ENCODE results near the gene USP27X.

Gene USP27X

GRCh38 chrX:49860867-49861535 lies 18.3 kb upstream of the USP27X start:
- in situ Hi-C loops (cut with HindIII; ENCODE audit: low sequenced_read_pairs) = no loop called here
- no peak overlapping the region for H3K4me3 ChIP-seq (ENCODE audit: low read depth, low read length)
- no peak for TF ChIP-seq CTCF (IDR thresholded peaks at IDR 0.05; ENCODE audit: low read depth, low read length, missing control alignments)
- no peak for DNase-seq (ENCODE audit: low read depth)

GRCh38 chrX:49862093-49862492 lies 17.2 kb upstream of the USP27X start:
- no peak for DNase-seq (ENCODE audit: low read depth)
- TF ChIP-seq CTCF (IDR thresholded peaks at IDR 0.05; ENCODE audit: low read depth, low read length, missing control alignments) = no peak
- H3K4me3 ChIP-seq (ENCODE audit: low read depth, low read length) = no peak overlapping the region
- in situ Hi-C loops (cut with HindIII; ENCODE audit: low sequenced_read_pairs) = no loop called here

GRCh38 chrX:49868739-49869138 lies 10.5 kb upstream of the USP27X start:
- in situ Hi-C loops (cut with HindIII; ENCODE audit: low sequenced_read_pairs) = no loop called here
- no peak for DNase-seq (ENCODE audit: low read depth)
- H3K4me3 ChIP-seq (ENCODE audit: low read depth, low read length) = no peak overlapping the region
- no peak for TF ChIP-seq CTCF (IDR thresholded peaks at IDR 0.05; ENCODE audit: low read depth, low read length, missing control alignments)

- no peak for DNase-seq (ENCODE audit: low read depth)
- no peak overlapping the region for H3K4me3 ChIP-seq (ENCODE audit: low read depth, low read length)
- peak; percentile 43 for TF ChIP-seq CTCF (IDR thresholded peaks at IDR 0.05; ENCODE audit: low read depth, low read length, missing control alignments)
- in situ Hi-C loops (cut with HindIII; ENCODE audit: low sequenced_read_pairs) = no loop called here
These were observed 2.5 kb upstream of the USP27X start for GRCh38 chrX:49876750-49877149.

GRCh38 chrX:49877397-49878101 lies 1.7 kb upstream of the USP27X start:
- H3K4me3 ChIP-seq (ENCODE audit: low read depth, low read length) = no peak overlapping the region
- TF ChIP-seq CTCF (IDR thresholded peaks at IDR 0.05; ENCODE audit: low read depth, low read length, missing control alignments) = no peak
- in situ Hi-C loops (cut with HindIII; ENCODE audit: low sequenced_read_pairs) = no loop called here
- DNase-seq (ENCODE audit: low read depth) = no peak

- no peak for TF ChIP-seq CTCF (IDR thresholded peaks at IDR 0.05; ENCODE audit: low read depth, low read length, missing control alignments)
- in situ Hi-C loops (cut with HindIII; ENCODE audit: low sequenced_read_pairs) = no loop called here
- H3K4me3 ChIP-seq (ENCODE audit: low read depth, low read length) = peak overlapping the region; percentile 46
- no peak for DNase-seq (ENCODE audit: low read depth)
These were observed 1.0 kb upstream of the USP27X start for GRCh38 chrX:49878128-49878833.
